Measurements from ENCODE around the gene PLA2G6.

The PLA2G6 gene

GRCh38 chr22:38181453-38182200, at the start of gene PLA2G6:
Gene PLA2G6 (minus strand): TSS chr22:38181830. CDS start chr22:38169426, 12,404 bp downstream.
- Histone ChIP-seq H3K9ac (ENCODE audit: low read length in 5 of 5) (peak within 1 kb of the TSS; percentile 80 to 98 (median 96)), H3K27me3 (ENCODE audit: control insufficient read depth in 5 of 5, insufficient read depth in 4 of 5, low read length in 5 of 5) (no peaks in the 10 kb centered on the region), H3K27ac (ENCODE audit: low read depth, low read length) (peak within 1 kb of the TSS; percentile 99), H3K4me1 (ENCODE audit: control insufficient read depth in 5 of 5, insufficient read depth in 5 of 5, low read length in 5 of 5) (peaks cover 13 to 42% (median 38%) of the 10 kb centered on the region in 5 donors), H3K9me3 (ENCODE audit: control insufficient read depth in 5 of 5, low read length in 5 of 5) (no peaks in the 10 kb centered on the region), H3K36me3 (ENCODE audit: control insufficient read depth in 5 of 5, insufficient read depth in 5 of 5, low read length in 5 of 5) (no peaks in the 10 kb centered on the region), H3K4me3 (ENCODE audit: low read depth in 1 of 5, low read length in 5 of 5) (peak within 1 kb of the TSS; percentile 69 to 88 (median 80))

GRCh38 chr22:38230916-38231315, 49.3 kb upstream of the PLA2G6 start:
- Histone ChIP-seq H3K9me3 (ENCODE audit: control insufficient read depth in 5 of 5, low read length in 5 of 5) (no peaks in the 10 kb centered on the region), H3K36me3 (ENCODE audit: control insufficient read depth in 5 of 5, insufficient read depth in 5 of 5, low read length in 5 of 5) (peaks cover 0 to 81% (median 61%) of the 10 kb centered on the region in 5 donors), H3K4me1 (ENCODE audit: control insufficient read depth in 5 of 5, insufficient read depth in 5 of 5, low read length in 5 of 5) (peaks cover 23 to 80% (median 71%) of the 10 kb centered on the region in 5 donors), H3K4me3 (ENCODE audit: low read depth in 1 of 5, low read length in 5 of 5) (no peak overlapping the region), H3K27ac (ENCODE audit: low read depth, low read length) (peak overlapping the region; percentile 71), H3K9ac (ENCODE audit: low read length in 5 of 5) (peak overlapping the region in 1 of 5 donors; percentile 2), H3K27me3 (ENCODE audit: control insufficient read depth in 5 of 5, insufficient read depth in 4 of 5, low read length in 5 of 5) (no peaks in the 10 kb centered on the region)

- peak overlapping the region; percentile 71 for H3K27ac ChIP-seq (ENCODE audit: low read depth, low read length)
- H3K4me1 ChIP-seq (ENCODE audit: control insufficient read depth in 5 of 5, insufficient read depth in 5 of 5, low read length in 5 of 5): peaks cover 23 to 73% (median 65%) of the 10 kb centered on the region in 5 donors
Measured at GRCh38 chr22:38230108-38230825, 48.6 kb upstream of the PLA2G6 start.

GRCh38 chr22:38228873-38229740, 47.5 kb upstream of the PLA2G6 start:
- peaks cover 0 to 82% (median 67%) of the 10 kb centered on the region in 5 donors for H3K36me3 ChIP-seq (ENCODE audit: control insufficient read depth in 5 of 5, insufficient read depth in 5 of 5, low read length in 5 of 5)
- no peaks in the 10 kb centered on the region for H3K27me3 ChIP-seq (ENCODE audit: control insufficient read depth in 5 of 5, insufficient read depth in 4 of 5, low read length in 5 of 5)
- peak overlapping the region; percentile 92 for H3K27ac ChIP-seq (ENCODE audit: low read depth, low read length)
- no peak overlapping the region for H3K4me3 ChIP-seq (ENCODE audit: low read depth in 1 of 5, low read length in 5 of 5)
- H3K9me3 ChIP-seq (ENCODE audit: control insufficient read depth in 5 of 5, low read length in 5 of 5): no peaks in the 10 kb centered on the region
- H3K4me1 ChIP-seq (ENCODE audit: control insufficient read depth in 5 of 5, insufficient read depth in 5 of 5, low read length in 5 of 5): peaks cover 20 to 62% (median 53%) of the 10 kb centered on the region in 5 donors
- H3K9ac ChIP-seq (ENCODE audit: low read length in 5 of 5): peak overlapping the region in 3 of 5 donors; percentile 21 to 57 (median 28)

More at GRCh38 chr22:38230108-38230825, 48.6 kb upstream of the PLA2G6 start:
- Histone ChIP-seq H3K9me3 (ENCODE audit: control insufficient read depth in 5 of 5, low read length in 5 of 5) (no peaks in the 10 kb centered on the region), H3K4me3 (ENCODE audit: low read depth in 1 of 5, low read length in 5 of 5) (no peak overlapping the region), H3K9ac (ENCODE audit: low read length in 5 of 5) (peak overlapping the region in 1 of 5 donors; percentile 2), H3K27me3 (ENCODE audit: control insufficient read depth in 5 of 5, insufficient read depth in 4 of 5, low read length in 5 of 5) (no peaks in the 10 kb centered on the region), H3K36me3 (ENCODE audit: control insufficient read depth in 5 of 5, insufficient read depth in 5 of 5, low read length in 5 of 5) (peaks cover 0 to 83% (median 67%) of the 10 kb centered on the region in 5 donors)

- Histone ChIP-seq H3K4me1 (ENCODE audit: control insufficient read depth in 5 of 5, insufficient read depth in 5 of 5, low read length in 5 of 5) (peaks cover 18 to 59% (median 51%) of the 10 kb centered on the region in 5 donors), H3K4me3 (ENCODE audit: low read depth in 1 of 5, low read length in 5 of 5) (no peak overlapping the region), H3K27me3 (ENCODE audit: control insufficient read depth in 5 of 5, insufficient read depth in 4 of 5, low read length in 5 of 5) (no peaks in the 10 kb centered on the region), H3K9ac (ENCODE audit: low read length in 5 of 5) (peak overlapping the region in 2 of 5 donors; percentile 28 to 57), H3K27ac (ENCODE audit: low read depth, low read length) (peak overlapping the region; percentile 92), H3K36me3 (ENCODE audit: control insufficient read depth in 5 of 5, insufficient read depth in 5 of 5, low read length in 5 of 5) (peaks cover 0 to 84% (median 69%) of the 10 kb centered on the region in 5 donors), H3K9me3 (ENCODE audit: control insufficient read depth in 5 of 5, low read length in 5 of 5) (no peaks in the 10 kb centered on the region)
Measured at GRCh38 chr22:38228326-38228872, 46.8 kb upstream of the PLA2G6 start.

- Histone ChIP-seq H3K4me1 (ENCODE audit: control insufficient read depth in 5 of 5, insufficient read depth in 5 of 5, low read length in 5 of 5) (peaks cover 10 to 59% (median 50%) of the 10 kb centered on the region in 5 donors), H3K4me3 (ENCODE audit: low read depth in 1 of 5, low read length in 5 of 5) (no peak overlapping the region), H3K9me3 (ENCODE audit: control insufficient read depth in 5 of 5, low read length in 5 of 5) (no peaks in the 10 kb centered on the region), H3K36me3 (ENCODE audit: control insufficient read depth in 5 of 5, insufficient read depth in 5 of 5, low read length in 5 of 5) (peaks cover 0 to 79% (median 62%) of the 10 kb centered on the region in 5 donors), H3K27ac (ENCODE audit: low read depth, low read length) (no peak overlapping the region), H3K27me3 (ENCODE audit: control insufficient read depth in 5 of 5, insufficient read depth in 4 of 5, low read length in 5 of 5) (no peaks in the 10 kb centered on the region), H3K9ac (ENCODE audit: low read length in 5 of 5) (no peak overlapping the region)
Measured at GRCh38 chr22:38226853-38227649, 45.4 kb upstream of the PLA2G6 start.

- Histone ChIP-seq H3K9me3 (ENCODE audit: control insufficient read depth in 5 of 5, low read length in 5 of 5) (no peaks in the 10 kb centered on the region), H3K9ac (ENCODE audit: low read length in 5 of 5) (peak overlapping the region in 1 of 5 donors; percentile 9), H3K4me1 (ENCODE audit: control insufficient read depth in 5 of 5, insufficient read depth in 5 of 5, low read length in 5 of 5) (peaks cover 5 to 65% (median 56%) of the 10 kb centered on the region in 5 donors), H3K27me3 (ENCODE audit: control insufficient read depth in 5 of 5, insufficient read depth in 4 of 5, low read length in 5 of 5) (no peaks in the 10 kb centered on the region), H3K4me3 (ENCODE audit: low read depth in 1 of 5, low read length in 5 of 5) (no peak overlapping the region), H3K27ac (ENCODE audit: low read depth, low read length) (peak overlapping the region; percentile 16), H3K36me3 (ENCODE audit: control insufficient read depth in 5 of 5, insufficient read depth in 5 of 5, low read length in 5 of 5) (peaks cover 0 to 72% (median 60%) of the 10 kb centered on the region in 5 donors)
Measured at GRCh38 chr22:38223289-38223960, 41.8 kb upstream of the PLA2G6 start.

- Histone ChIP-seq H3K27me3 (ENCODE audit: control insufficient read depth in 5 of 5, insufficient read depth in 4 of 5, low read length in 5 of 5) (no peaks in the 10 kb centered on the region), H3K36me3 (ENCODE audit: control insufficient read depth in 5 of 5, insufficient read depth in 5 of 5, low read length in 5 of 5) (peaks cover 0 to 66% (median 55%) of the 10 kb centered on the region in 5 donors), H3K9ac (ENCODE audit: low read length in 5 of 5) (no peak overlapping the region), H3K27ac (ENCODE audit: low read depth, low read length) (peak overlapping the region; percentile 16), H3K4me3 (ENCODE audit: low read depth in 1 of 5, low read length in 5 of 5) (no peak overlapping the region), H3K4me1 (ENCODE audit: control insufficient read depth in 5 of 5, insufficient read depth in 5 of 5, low read length in 5 of 5) (peaks cover 3 to 65% (median 56%) of the 10 kb centered on the region in 5 donors), H3K9me3 (ENCODE audit: control insufficient read depth in 5 of 5, low read length in 5 of 5) (no peaks in the 10 kb centered on the region)
Measured at GRCh38 chr22:38222797-38223119, 41.1 kb upstream of the PLA2G6 start.

All from subcutaneous abdominal adipose tissue (tissue), 5 donors.